WTC11 (cell line): Measurements from ENCODE around the gene GPATCH1.

Source experiments
- TF ChIP-seq, protein P1 (sequence below): sonication (generic); formaldehyde crosslinking; IDR thresholded peaks from 2 replicates; pipeline ENCODE4 v1.8.0; 2022; ENCODE audit warnings: mild to moderate bottlenecking, missing genetic modification reagents
- TF ChIP-seq, protein P2 (sequence below): fragments of 200-600 bp; IDR thresholded peaks from 2 replicates; pipeline ENCODE4 v1.8.0; 2022; ENCODE audit warnings: antibody characterized with exemption

DNA sequence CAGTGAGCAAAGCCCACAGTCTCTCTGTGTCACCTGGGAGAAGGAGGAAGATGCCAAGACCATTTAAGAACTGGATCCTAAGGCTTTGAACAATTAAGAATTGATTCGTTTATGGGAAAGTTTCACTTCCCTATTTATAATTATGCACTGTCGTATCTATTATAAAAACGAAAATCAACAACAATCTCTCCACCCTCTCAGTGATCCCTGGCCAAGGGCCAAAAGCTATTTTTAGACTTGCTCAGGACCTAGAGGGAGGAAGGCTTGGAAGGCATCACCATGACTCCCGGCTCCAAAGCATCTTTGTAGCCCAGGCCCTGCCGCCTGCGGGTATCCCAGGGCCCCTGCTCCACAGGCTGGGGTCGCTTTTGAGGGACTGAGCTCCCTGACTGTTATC, 17.6 kb upstream of the GPATCH1 start:
- TF ChIP-seq, protein P1, sequence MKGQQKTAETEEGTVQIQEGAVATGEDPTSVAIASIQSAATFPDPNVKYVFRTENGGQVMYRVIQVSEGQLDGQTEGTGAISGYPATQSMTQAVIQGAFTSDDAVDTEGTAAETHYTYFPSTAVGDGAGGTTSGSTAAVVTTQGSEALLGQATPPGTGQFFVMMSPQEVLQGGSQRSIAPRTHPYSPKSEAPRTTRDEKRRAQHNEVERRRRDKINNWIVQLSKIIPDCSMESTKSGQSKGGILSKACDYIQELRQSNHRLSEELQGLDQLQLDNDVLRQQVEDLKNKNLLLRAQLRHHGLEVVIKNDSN: no peak
- TF ChIP-seq, protein P2, sequence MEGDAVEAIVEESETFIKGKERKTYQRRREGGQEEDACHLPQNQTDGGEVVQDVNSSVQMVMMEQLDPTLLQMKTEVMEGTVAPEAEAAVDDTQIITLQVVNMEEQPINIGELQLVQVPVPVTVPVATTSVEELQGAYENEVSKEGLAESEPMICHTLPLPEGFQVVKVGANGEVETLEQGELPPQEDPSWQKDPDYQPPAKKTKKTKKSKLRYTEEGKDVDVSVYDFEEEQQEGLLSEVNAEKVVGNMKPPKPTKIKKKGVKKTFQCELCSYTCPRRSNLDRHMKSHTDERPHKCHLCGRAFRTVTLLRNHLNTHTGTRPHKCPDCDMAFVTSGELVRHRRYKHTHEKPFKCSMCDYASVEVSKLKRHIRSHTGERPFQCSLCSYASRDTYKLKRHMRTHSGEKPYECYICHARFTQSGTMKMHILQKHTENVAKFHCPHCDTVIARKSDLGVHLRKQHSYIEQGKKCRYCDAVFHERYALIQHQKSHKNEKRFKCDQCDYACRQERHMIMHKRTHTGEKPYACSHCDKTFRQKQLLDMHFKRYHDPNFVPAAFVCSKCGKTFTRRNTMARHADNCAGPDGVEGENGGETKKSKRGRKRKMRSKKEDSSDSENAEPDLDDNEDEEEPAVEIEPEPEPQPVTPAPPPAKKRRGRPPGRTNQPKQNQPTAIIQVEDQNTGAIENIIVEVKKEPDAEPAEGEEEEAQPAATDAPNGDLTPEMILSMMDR: no peak
